ENCODE measurements around the gene NUP155. TPM values are rescaled to one million over a fixed set of nuclear protein-coding genes. Genes with fewer than 3 reads are reported as not detected.

The NUP155 gene
- total RNA-seq = 30.9 and 37.7 TPM in 2 replicates

DNA sequence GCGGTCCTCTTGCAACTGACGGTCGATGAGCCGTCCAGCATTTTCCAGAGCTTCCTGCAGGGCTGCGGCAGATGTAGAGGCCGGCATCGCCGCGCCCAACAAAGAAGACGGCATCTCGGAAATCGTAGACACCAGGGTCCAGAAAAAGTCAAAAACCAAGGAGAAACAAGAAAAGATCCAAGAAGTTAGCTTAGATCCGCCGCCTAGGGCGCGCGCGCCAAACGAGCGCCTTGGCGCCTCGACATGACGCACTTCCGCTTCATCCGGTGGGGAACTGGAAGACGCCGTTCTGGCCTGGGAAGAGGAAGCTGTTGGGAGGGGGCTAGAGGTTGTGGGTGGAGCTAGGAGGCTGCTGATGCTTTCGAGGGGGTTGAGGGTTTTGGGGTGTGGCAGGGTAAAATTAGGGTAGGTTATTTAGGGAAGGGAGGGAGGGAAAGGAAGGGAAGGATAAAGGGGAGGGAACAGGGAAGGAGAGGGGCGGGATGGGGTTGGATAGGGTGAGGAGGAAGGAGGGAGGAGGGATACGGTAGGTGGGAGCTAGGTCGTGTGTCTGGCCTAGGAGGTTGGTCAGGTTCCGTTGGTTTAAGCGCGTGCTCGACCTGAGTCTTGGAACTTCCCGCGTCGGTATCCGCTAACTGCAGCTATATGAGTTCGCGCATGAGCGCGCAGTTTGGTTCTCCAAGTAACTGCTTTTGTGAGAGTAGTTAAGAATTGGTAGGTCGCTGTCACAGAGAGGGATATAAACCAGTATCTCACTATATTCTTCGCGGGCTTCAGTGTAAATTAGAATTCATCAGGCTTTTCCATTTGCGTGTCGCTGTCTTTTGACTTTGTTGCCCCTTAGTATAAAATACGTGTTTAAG lies at the start of gene NUP155:
Gene NUP155 (minus strand): TSS at position 243 of the 863 bp plus-strand sequence. CDS start 129 bp downstream, at position 114.

DNA sequence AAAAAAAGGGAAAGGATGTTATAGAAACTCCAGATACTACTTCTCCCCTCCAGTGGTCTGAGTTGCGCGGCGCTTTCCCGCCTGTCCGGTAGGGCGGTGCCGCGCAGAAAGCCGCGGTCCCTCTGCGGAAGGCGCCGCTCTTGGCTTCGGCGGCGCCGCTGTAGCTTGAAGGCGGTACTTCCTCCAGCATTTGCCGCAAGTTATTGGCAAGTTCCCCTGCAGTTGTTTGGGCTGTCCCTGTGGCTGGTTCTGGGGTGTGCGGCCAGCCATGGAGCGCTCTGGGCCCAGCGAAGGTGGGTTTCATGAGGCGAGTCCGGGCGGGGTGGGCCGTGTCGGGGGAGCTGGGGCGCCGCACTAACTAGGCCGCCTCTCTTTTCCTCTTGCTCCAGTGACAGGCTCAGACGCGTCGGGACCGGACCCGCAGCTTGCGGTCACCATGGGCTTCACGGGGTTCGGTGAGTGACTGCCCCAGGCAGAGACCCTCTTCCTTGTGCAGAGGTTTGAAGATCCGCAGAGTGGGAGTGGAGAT lies 8.3 kb upstream of the NUP155 start, which contains the start of gene WDR70:
Gene WDR70 (plus strand): TSS at position 219 of the 529 bp plus-strand sequence. CDS start 50 bp downstream, at position 269.

DNA sequence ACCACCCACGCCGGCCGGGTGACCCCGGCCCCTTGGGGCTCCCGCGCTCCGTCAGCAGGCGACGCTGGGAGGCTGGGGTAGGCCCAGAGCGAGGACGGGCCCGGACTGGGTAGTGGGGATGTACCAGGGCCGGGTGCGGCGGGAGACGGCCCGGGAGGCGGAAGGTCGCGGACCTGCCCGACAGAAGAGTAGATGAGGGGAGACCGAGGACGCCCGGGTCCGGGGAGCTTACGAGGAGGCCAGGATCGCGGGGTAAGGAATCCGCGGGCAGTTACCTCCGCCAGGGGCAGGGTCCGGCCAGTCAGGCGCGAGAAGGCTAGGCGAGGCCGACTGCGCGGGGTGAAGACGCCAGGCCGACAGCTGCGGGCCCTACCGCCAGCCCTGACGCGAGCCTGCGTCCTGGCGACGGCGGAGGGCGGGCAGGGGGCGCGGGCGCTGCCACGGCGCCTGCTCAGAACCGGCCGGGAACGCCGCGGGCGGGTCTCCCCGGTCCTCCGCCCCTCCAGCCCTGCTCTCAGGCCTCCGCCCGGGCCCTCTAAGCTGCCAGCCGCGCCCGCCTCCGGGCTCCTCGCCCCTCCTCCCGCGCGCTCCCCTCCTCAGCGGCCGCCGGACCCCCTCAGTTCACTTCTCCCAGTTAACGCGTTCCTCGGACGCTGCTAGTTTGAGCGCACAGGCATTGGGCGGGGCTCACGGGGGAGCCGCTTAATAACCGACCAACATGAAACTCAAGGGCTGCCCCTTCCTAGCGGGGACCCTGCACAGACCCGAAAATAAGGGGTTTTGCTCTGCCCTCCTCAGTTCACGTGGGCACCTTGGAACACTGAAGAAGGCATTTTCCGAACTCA lies 121.7 kb downstream of the NUP155 start, which contains the start of gene CPLANE1:
Gene CPLANE1 (minus strand): TSS at position 407 of the 845 bp plus-strand sequence. CDS start 1,678 bp downstream, outside the sequence.

Other genes starting within 250 kb of the NUP155 start
- 11.0 and 18.4 TPM in 2 replicates for gene CPLANE1, start 121.7 kb downstream of the NUP155 start, total RNA-seq
- 35.4 and 37.6 TPM in 2 replicates for gene WDR70, start 8.2 kb upstream of the NUP155 start, total RNA-seq

Data from endothelial cell of coronary artery (primary cell).